Measurements from ENCODE around the gene DKKL1.
"Not testable (repeated sequence)": the region's sequence is repeated elsewhere in the genome, so short reads cannot be mapped to it uniquely, and the experiment has no call there.

The DKKL1 gene

GRCh38 chr19:49364083-49364737 is 533 bp downstream of the DKKL1 start:
- DNase-seq: no peak

- no peak for DNase-seq
Observed at GRCh38 chr19:49366110-49366509, 2.4 kb downstream of the DKKL1 start.

- DNase-seq: no peak
Observed at GRCh38 chr19:49368711-49369358, 5.2 kb downstream of the DKKL1 start.

- DNase-seq: no peak
Observed at GRCh38 chr19:49371184-49371583, 7.5 kb downstream of the DKKL1 start.

- not testable (repeated sequence) for DNase-seq
Observed at GRCh38 chr19:49373174-49373573, 9.5 kb downstream of the DKKL1 start.

GRCh38 chr19:49374665-49375434 is 11.2 kb downstream of the DKKL1 start:
- DNase-seq: no peak

- DNase-seq: no peak
Observed at GRCh38 chr19:49378512-49378911, 14.8 kb downstream of the DKKL1 start.

- DNase-seq: no peak
Observed at GRCh38 chr19:49380391-49380790, 16.7 kb downstream of the DKKL1 start.

- DNase-seq: no peak
Observed at GRCh38 chr19:49382639-49383038, 19.0 kb downstream of the DKKL1 start.

GRCh38 chr19:49383599-49383998 is 19.9 kb downstream of the DKKL1 start:
- DNase-seq: no peak

- peak; percentile 68 for DNase-seq
Observed at GRCh38 chr19:49387936-49388372, 24.3 kb downstream of the DKKL1 start, which contains the start of gene KASH5. TSS of gene KASH5 (plus strand) at chr19:49388249. CDS start at chr19:49390884, 2,635 bp downstream.

- DNase-seq: no peak
Observed at GRCh38 chr19:49389406-49389805, 25.7 kb downstream of the DKKL1 start.

- no peak for DNase-seq
Observed at GRCh38 chr19:49390131-49390928, 26.7 kb downstream of the DKKL1 start.

GRCh38 chr19:49390929-49391359 is 27.3 kb downstream of the DKKL1 start:
- DNase-seq: no peak

- peak; percentile 17 for DNase-seq
Observed at GRCh38 chr19:49391581-49392399, 28.1 kb downstream of the DKKL1 start.

- DNase-seq: no peak
Observed at GRCh38 chr19:49393881-49394280, 30.2 kb downstream of the DKKL1 start.

GRCh38 chr19:49395581-49396407 is 32.1 kb downstream of the DKKL1 start:
- DNase-seq: no peak

- no peak for DNase-seq
Observed at GRCh38 chr19:49396738-49397505, 33.2 kb downstream of the DKKL1 start.

GRCh38 chr19:49398001-49398615 is 34.4 kb downstream of the DKKL1 start:
- no peak for DNase-seq

- DNase-seq: no peak
Observed at GRCh38 chr19:49398931-49399330, 35.3 kb downstream of the DKKL1 start.

Measured in T1000 (cell line).